Measurements from ENCODE around the gene BBS9.

Gene BBS9

DNA sequence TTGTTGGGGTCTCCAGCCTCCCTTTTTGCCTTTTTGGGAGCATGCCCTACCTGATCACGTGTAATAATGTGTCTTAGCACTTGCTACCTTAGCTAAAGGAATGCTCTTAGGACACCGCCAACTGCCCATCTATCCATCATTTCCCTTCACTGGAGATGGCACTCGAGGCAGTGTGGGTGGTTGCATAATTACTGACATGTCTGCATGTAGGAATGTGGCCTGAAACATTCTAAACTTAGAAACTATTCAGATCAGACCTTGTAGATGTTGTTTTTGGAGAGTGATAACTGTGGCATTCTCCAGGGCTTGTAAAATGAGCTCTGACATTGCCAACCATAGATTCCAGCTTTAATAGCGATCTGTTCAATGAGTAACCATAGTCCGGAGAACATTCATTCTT is 365.8 kb downstream of the BBS9 start:
- TF ChIP-seq, protein P1, sequence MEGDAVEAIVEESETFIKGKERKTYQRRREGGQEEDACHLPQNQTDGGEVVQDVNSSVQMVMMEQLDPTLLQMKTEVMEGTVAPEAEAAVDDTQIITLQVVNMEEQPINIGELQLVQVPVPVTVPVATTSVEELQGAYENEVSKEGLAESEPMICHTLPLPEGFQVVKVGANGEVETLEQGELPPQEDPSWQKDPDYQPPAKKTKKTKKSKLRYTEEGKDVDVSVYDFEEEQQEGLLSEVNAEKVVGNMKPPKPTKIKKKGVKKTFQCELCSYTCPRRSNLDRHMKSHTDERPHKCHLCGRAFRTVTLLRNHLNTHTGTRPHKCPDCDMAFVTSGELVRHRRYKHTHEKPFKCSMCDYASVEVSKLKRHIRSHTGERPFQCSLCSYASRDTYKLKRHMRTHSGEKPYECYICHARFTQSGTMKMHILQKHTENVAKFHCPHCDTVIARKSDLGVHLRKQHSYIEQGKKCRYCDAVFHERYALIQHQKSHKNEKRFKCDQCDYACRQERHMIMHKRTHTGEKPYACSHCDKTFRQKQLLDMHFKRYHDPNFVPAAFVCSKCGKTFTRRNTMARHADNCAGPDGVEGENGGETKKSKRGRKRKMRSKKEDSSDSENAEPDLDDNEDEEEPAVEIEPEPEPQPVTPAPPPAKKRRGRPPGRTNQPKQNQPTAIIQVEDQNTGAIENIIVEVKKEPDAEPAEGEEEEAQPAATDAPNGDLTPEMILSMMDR (IDR thresholded peaks at IDR 0.05; ENCODE audit: low read depth, low read length) = no peak
- Histone ChIP-seq H3K36me3 (no peaks in the 10 kb centered on the region), H3K9me3 (no peaks in the 10 kb centered on the region), H3K27me3 (no peaks in the 10 kb centered on the region), H3K4me1 (no peaks in the 10 kb centered on the region), H3K4me3 (ENCODE audit: low read depth, low read length) (no peak overlapping the region)
- no peak for DNase-seq

DNA sequence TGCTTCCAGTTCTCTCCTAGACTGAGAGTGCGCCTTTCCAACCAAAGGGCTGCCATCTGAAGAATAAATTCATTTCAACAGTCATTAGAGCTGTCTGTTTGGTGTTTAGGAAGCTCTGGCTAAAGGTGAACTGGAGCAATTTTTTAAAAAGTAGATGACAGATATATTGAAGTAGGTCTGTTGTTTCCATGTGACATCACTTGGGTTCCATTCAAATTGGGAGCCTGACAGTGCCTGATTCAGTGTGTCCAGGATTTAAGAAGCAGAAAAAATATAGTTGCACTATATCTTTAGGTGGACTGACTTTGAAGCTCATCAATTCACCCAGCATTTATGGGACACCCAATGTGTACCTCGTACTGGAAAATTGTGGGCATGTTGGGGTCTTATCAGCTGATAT is 367.7 kb downstream of the BBS9 start:
- no peaks in the 10 kb centered on the region for H3K36me3 ChIP-seq
- no peaks in the 10 kb centered on the region for H3K27me3 ChIP-seq
- TF ChIP-seq, protein P1 (IDR thresholded peaks at IDR 0.05; ENCODE audit: low read depth, low read length) = no peak
- no peak for DNase-seq
- no peaks in the 10 kb centered on the region for H3K4me1 ChIP-seq
- no peak overlapping the region for H3K4me3 ChIP-seq (ENCODE audit: low read depth, low read length)
- no peaks in the 10 kb centered on the region for H3K9me3 ChIP-seq

DNA sequence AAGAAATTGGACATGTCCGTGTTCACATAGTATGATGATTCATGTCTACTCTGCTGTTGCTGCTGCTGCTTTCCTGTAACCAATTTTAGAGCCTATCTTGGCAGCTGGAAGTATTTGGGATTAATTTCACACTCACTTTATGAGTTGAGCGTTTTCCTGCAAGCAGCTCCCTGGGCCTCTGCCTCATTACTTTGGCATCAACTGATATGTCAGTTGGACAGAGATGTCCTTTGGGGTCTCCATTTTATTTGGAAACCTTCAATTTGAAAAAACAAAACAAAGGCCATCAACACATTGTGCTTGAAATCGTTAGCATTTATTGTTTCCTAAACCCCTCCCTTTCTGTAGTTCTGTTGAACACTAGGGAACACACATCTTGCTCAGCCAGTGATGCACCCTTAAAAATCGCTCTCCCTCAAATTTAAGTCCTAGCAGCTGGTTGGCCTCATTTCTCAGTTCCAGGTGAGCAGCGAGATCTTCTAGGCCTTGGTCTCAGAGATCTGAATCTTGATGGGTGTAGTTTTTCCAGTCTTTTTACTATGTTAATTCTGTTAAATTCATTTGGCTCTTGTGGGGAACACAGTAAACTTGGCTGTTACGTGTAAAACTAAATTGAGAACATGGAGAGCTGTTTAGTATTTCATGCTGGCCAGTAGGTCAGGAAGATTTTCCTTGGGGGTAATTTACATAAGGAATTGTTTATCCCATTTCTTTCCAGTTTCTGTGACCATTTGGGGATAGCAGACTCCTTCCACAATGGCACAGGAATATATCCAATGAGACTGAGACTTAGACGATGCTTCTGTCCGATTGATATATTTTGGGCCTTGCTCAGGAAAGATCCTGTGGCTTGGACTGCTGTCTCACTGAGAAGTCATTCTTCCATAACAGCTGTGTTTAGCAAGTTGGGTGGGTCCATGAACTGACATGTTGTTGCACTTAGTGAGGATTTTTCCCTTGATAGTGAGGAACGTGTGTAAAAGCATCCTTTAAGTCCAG is 371.6 kb downstream of the BBS9 start:
- no peak for DNase-seq
- H3K27me3 ChIP-seq = no peaks in the 10 kb centered on the region
- no peaks in the 10 kb centered on the region for H3K36me3 ChIP-seq
- no peak overlapping the region for H3K4me3 ChIP-seq (ENCODE audit: low read depth, low read length)
- H3K4me1 ChIP-seq = no peaks in the 10 kb centered on the region
- no peaks in the 10 kb centered on the region for H3K9me3 ChIP-seq
- TF ChIP-seq, protein P1 (IDR thresholded peaks at IDR 0.05; ENCODE audit: low read depth, low read length) = no peak

DNA sequence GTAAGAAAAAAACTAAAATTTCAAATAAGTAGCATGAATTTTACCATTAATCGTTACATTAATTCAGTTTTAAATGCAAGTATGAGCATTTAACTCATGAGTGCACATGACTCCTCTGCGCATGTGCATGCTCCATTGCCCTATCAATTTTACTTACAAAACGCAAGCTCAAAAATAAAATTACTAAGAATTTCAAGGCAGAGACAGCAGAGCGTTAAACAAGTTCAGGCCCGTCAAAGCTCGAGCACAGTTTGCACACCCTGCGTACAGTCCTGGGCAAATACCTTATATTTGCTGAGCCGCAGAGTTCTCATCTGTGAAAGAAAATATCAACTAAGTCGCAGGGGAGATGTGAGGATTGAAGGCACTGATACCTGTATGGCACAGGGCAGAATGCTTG is 373.6 kb downstream of the BBS9 start:
- Histone ChIP-seq H3K4me1 (no peaks in the 10 kb centered on the region), H3K4me3 (ENCODE audit: low read depth, low read length) (no peak overlapping the region), H3K27me3 (no peaks in the 10 kb centered on the region), H3K9me3 (no peaks in the 10 kb centered on the region), H3K36me3 (no peaks in the 10 kb centered on the region)
- TF ChIP-seq, protein P1 (IDR thresholded peaks at IDR 0.05; ENCODE audit: low read depth, low read length) = no peak
- DNase-seq = no peak

DNA sequence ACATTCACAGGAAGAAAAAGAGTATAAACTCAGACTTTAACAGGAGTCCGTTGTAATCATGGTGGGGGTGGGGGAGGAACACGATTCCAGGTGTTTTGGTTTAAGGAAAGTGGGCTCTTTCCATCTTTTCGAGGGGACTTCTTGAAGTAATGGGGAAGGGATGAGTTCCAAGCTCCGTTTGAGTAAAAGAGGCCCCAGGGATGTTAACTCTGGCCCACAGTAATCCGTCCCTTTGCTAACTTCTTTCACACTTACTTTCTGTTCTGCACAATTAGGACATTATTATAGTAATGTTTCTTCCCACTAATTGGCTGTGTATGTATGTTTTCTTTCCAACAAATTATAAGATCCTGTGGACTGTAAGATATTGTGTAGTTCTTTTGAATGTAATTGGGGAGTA is 374.4 kb downstream of the BBS9 start:
- Histone ChIP-seq H3K36me3 (no peaks in the 10 kb centered on the region), H3K4me1 (no peaks in the 10 kb centered on the region), H3K9me3 (no peaks in the 10 kb centered on the region), H3K27me3 (no peaks in the 10 kb centered on the region), H3K4me3 (ENCODE audit: low read depth, low read length) (no peak overlapping the region)
- TF ChIP-seq, protein P1 (IDR thresholded peaks at IDR 0.05; ENCODE audit: low read depth, low read length) = no peak
- no peak for DNase-seq

DNA sequence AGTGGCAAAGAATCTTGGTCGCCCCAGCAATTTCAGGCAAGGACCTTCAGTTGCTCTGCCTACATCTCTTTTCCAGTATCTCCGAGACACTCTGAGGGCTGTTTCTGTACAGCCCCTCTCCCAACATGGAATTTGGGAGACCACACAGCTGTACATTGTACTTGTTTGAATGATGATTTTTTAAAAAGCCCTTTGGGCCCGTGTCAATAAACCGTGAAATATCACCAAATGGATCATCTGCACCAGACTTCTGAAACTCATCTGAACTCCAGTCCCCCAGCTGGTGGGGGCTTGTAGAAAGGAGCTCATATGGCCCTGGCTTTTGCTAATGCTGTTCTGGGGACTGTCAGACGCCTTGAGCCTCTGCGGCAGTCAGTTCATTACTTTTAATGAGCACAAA is 374.9 kb downstream of the BBS9 start:
- Histone ChIP-seq H3K36me3 (no peaks in the 10 kb centered on the region), H3K4me1 (no peaks in the 10 kb centered on the region), H3K9me3 (no peaks in the 10 kb centered on the region), H3K4me3 (ENCODE audit: low read depth, low read length) (no peak overlapping the region), H3K27me3 (no peaks in the 10 kb centered on the region)
- TF ChIP-seq, protein P1 (IDR thresholded peaks at IDR 0.05; ENCODE audit: low read depth, low read length) = no peak
- no peak for DNase-seq

Measured in BE2C (cell line).